Measurements from ENCODE around the gene ABHD6. TPM values are rescaled to one million over a fixed set of nuclear protein-coding genes. Genes with fewer than 3 reads are reported as not detected.

Gene ABHD6
- total RNA-seq, 1 experiment from 2014 or later = 2.2 TPM

- Histone ChIP-seq H3K9ac (ENCODE audit: extremely low read depth, insufficient read length, low read length) (no peak overlapping the region), H2BK120ac (ENCODE audit: low read depth, low read length, poor library complexity, severe bottlenecking) (no peak overlapping the region), H4K5ac (ENCODE audit: insufficient read length, low read depth, low read length) (no peak overlapping the region), H2BK12ac (ENCODE audit: insufficient read length, low read depth, low read length) (no peak overlapping the region), H3K23me2 (ENCODE audit: insufficient read length, low read depth, low read length, poor library complexity, severe bottlenecking) (no peaks in the 10 kb centered on the region), H3K4ac (ENCODE audit: low read depth, low read length) (no peak overlapping the region), H3K4me1 (ENCODE audit: insufficient read depth, low read length) (no peaks in the 10 kb centered on the region), H3K27ac (ENCODE audit: insufficient read length, low read depth, low read length) (no peak overlapping the region), H2AK5ac (ENCODE audit: insufficient read length, low read length) (no peak overlapping the region), H3K79me1 (ENCODE audit: insufficient read depth, low read depth, low read length, poor library complexity, severe bottlenecking) (no peaks in the 10 kb centered on the region), H3K23ac (ENCODE audit: insufficient read length, low read depth, low read length) (no peak overlapping the region), H3K9me3 (ENCODE audit: control insufficient read depth, low read depth, low read length) (no peaks in the 10 kb centered on the region), H2BK20ac (ENCODE audit: low read depth, low read length, poor library complexity, severe bottlenecking) (no peak overlapping the region), H3K4me2 (ENCODE audit: insufficient read depth, insufficient read length, low read length) (no peak overlapping the region), H2BK5ac (ENCODE audit: insufficient read length, low read length) (no peak overlapping the region), H2BK15ac (ENCODE audit: low read depth, low read length) (no peak overlapping the region), H3K79me2 (ENCODE audit: insufficient read depth, low read length) (no peaks in the 10 kb centered on the region), H4K8ac (replicated peaks; ENCODE audit: insufficient read length, low read depth, low read length) (no peak overlapping the region), H3K18ac (ENCODE audit: insufficient read length, low read depth, low read length) (no peak overlapping the region), H3K27me3 (ENCODE audit: insufficient read depth, low read length) (no peaks in the 10 kb centered on the region), H3T11ph (ENCODE audit: low read length) (no peak overlapping the region), H4K91ac (ENCODE audit: insufficient read length, low read depth, low read length) (no peak overlapping the region), H2AFZ (ENCODE audit: low read length) (no peak overlapping the region), H3K56ac (ENCODE audit: insufficient read length, low read depth, low read length) (no peak overlapping the region), H3K14ac (ENCODE audit: insufficient read depth, low read length) (no peak overlapping the region), H4K20me1 (ENCODE audit: control insufficient read depth, insufficient read depth, insufficient read length) (no peaks in the 10 kb centered on the region)
- H3K9me3 Mint-ChIP-seq = peaks cover 11 to 22% of the 10 kb centered on the region in 2 experiments; a peak in 4 of 5 replicates
- H3K27me3 Mint-ChIP-seq (ENCODE audit: low read depth) = no peaks in the 10 kb centered on the region; the same call in 1 of the 2 replicates
- H3K36me3 Mint-ChIP-seq (ENCODE audit: insufficient read depth in 1 of 3, low read depth in 3 of 3) = peaks cover 3 to 13% (median 9%) of the 10 kb centered on the region in 3 experiments; a peak in 5 of 7 replicates
- H3K4me1 Mint-ChIP-seq = peaks cover 4 to 7% of the 10 kb centered on the region in 2 experiments; a peak in 2 of 4 replicates
- no peak for TF ChIP-seq CTCF (conservative IDR thresholded peaks at IDR 0.05)
- no CpG with 5 or more reads among the region's 9 CpGs for WGBS (ENCODE audit: extremely low coverage, insufficient read length, low lambda C conversion rate)
- no peak overlapping the region for H3K27ac Mint-ChIP-seq
- no peak overlapping the region for H3K4me3 Mint-ChIP-seq
- no peak for DNase-seq
Observed at GRCh38 chr3:58293516-58293915, 55.9 kb downstream of the ABHD6 start.

Data from H9 (cell line).